NCI-H2227 treated with DMSO at 0.1 percent for 48 hours (cell line): Measurements from ENCODE around the gene MCM5.
"Not testable (repeated sequence)": the region's sequence is repeated elsewhere in the genome, so short reads cannot be mapped to it uniquely, and the experiment has no call there.

Experiments
- DNase-seq: peaks from one replicate; lab custom pipeline; 2025; lab: John Stamatoyannopoulos, UW

MCM5 gene

DNA sequence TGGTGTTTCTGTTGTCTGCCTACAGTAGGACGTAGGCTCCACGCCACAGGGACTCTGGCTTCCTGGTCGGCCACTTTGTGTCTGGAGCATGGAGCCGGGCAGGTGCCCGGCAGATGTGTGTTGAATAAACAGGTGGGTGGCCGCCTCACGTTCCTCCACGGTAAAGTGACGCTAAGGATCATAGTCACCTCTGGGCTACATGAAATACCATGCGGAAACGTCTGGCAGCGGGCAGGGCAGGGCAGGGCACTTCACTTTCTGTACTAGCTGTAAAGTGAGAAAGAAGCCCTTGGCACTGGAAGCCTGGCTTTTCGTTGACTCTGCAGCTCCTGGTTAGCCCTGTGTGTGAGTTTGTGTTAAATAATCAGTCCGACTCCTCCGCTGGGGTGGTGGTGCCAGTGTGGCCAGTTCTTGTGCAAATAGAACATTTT, 52.4 kb downstream of the MCM5 start:
- no peak for DNase-seq

DNA sequence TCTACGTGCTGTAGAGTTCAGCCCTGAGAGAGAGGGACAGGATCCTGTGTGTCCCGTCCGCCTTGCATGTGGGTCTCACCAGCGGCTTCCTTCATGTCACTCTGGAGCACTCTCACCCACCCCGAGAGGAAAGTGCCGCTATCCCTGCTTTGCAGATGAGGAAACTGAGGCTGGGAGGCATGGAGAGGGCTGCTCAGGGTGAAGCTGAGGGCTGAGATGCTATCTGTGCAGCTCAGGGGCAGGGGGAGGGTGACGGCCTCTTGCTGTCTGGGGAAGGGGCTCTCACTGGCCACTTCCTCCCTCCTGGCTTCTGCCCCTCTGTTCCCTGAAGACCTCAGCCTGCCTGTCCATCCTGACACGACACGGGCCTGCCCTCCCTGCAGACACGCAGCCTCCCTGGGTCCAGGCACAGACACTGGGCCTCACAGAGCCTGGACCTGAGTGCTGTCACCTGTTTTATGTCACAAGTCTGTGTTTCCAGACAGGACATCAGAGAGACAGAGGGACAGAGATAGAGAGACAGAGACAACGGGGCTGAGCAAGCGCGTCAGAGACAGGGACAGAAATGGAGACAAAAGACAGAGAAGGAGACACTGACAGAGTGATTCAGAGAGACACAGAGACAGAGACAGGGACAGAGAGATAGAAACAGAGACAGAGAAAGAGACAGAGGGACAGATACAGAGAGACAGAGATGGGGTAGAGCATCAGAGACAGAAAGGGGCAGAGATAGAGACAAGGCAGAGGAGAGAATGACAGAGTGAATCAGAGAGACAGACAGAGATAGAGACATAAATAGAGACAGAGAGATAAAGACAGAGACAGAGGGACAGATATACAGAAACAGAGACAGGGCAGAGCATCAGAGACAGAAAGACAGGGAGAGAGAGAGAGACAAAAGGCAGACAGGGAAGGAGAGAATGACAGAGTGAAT, 53.1 kb downstream of the MCM5 start:
- DNase-seq = no peak

DNA sequence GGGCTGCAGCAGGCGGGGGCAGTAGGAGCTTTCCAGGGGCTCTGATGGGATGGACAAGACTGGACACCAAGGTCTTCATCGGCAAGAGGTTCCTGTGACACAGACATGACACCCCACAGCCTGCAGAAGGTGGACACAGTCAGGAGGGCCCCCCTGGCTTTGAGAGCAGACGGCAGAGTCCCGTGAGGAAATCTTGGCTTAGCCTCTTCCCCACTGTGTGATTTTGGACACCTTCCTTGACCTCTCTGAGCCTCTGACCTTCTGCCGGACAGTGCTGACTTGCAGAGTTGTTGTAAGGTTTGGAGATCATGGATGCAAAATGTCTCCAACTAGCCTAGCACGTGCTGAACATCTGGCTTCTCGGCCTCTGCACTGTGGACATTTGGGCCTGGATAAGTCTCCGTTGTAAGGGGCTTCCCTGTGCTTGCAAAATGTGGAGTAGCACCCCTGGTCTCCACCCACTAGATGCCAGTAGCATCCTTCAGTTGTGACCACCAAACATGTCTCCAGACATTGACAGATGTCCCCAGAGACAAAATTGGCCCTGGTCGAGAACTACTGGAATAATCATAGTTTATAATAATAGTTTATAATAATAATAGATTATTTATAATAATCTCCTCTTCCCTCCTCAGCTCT, 54.6 kb downstream of the MCM5 start:
- DNase-seq = no peak

GRCh38 chr22:35455529-35455928, 55.6 kb downstream of the MCM5 start:
- DNase-seq = no peak

DNA sequence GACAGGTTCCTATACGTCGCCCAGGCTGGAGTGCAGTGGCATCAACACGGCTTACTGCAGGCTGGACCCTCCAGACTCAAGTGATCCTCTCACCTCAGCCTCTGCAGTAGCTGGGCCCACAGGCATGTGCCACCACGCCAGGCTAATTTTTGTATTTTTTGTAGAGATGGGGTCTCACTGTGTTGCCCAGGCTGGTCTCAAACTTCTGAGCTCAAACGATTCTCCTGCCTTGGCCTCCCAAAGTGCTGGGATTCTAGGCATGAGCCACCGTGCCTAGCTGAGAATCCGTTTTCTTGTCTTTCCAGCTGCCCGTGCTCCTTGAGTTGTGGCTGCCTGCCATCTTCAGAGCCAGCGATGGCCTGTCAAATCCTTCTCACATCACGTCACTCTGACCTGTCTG, 56.8 kb downstream of the MCM5 start:
- no peak for DNase-seq

- no peak for DNase-seq
Measured at GRCh38 chr22:35457729-35458546, 58.0 kb downstream of the MCM5 start.

- no peak for DNase-seq
Measured at GRCh38 chr22:35458547-35459422, 58.8 kb downstream of the MCM5 start.

DNA sequence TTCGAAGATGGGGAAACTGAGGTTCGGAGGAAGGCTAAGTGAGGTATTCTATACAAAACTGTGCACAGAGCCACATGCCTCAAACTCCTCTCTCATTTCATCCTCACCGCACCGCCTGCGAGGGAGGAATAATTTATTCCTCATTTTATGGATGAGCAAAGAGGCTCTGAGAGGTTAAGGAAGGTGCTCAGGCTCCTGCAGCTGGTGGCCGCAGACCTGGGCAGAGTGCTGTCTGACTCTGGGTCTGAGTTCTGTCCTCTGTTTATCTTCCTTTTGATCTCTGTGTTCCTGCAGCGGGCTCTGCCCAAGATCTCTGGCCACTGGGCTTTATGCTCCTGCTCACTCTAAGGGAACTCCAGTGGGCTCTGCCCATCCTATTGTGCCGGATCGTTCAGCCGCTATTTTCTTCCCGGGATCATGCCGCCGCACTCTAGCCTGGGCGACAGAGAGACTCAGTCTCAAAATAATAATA, 59.5 kb downstream of the MCM5 start:
- no peak for DNase-seq

DNA sequence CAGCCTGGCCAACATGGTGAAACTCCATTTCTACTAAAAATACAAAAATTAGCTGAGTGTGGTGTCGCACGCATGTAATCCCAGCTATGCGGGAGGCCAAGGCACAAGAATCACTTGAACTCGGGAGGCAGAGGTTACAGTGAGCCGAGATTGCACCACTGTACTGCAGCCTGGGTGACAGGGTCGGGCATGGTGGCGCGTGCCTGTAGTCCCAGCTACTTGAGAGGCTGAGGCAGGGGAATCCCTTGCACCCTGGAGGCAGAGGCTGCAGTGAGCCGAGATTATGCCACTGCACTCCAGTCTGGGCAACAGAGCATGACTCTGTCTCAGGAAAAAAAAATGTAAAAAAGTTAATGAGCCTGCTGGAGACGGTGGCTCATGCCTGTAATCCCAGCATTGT, 60.0 kb downstream of the MCM5 start:
- not testable (repeated sequence) for DNase-seq

- no peak for DNase-seq
Measured at GRCh38 chr22:35460688-35461087, 60.7 kb downstream of the MCM5 start.

- DNase-seq = no peak
Measured at GRCh38 chr22:35462498-35463230, 62.7 kb downstream of the MCM5 start.

GRCh38 chr22:35463231-35463933, 63.4 kb downstream of the MCM5 start:
- DNase-seq = no peak

DNA sequence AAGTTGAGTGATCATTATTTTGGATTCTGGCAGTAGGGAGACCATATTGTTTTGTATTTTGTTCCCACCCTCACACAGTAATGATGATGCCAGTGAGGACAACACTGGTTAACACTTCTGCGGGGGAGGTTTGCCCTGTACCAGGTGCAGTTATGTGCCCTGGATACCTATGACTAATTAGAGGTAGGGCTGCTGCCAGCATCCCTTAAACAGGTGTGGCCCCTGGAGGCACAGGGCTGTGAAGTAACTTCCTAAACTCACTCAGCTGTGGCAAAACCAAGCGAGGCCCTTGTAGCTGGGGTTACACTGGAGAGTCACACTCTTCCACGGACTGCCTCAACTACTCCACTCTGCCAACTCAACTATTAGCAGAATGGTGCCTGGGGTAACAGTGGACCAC, 64.5 kb downstream of the MCM5 start:
- no peak for DNase-seq

DNA sequence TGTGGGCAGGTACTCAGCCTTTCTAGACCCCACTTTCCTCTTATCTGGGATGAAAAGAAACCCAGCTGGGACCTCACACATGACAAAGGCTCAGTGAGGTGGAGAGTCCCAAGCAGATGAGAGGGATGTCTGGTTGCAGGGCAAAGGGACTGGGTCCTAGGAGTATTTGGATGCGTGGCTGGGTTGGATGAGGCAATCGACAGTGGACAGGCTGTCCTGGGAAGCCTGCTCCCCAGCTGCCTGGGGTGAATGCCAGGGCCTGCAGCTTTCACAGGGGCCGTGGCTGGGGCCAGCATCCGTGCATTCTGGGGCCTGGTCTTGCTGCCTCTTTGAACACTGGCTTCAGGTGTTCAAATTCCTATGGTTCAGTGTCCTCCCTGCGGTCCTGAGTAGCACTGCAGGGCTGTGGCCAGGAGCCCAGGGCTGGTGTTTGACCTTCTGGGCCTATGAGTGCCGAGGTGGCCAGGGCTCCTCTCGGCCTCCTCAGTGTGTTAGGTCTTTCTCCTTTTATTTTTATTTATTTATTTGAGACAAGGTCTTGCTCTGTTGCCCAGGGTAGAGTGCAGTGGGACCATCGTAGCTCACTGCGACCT, 65.3 kb downstream of the MCM5 start:
- no peak for DNase-seq

GRCh38 chr22:35467681-35468434, 67.9 kb downstream of the MCM5 start:
- DNase-seq = no peak

GRCh38 chr22:35470903-35471321, 71.0 kb downstream of the MCM5 start:
- DNase-seq = no peak

GRCh38 chr22:35471566-35471965, 71.6 kb downstream of the MCM5 start:
- DNase-seq = not testable (repeated sequence)

- no peak for DNase-seq
Measured at GRCh38 chr22:35472488-35472887, 72.5 kb downstream of the MCM5 start.

DNA sequence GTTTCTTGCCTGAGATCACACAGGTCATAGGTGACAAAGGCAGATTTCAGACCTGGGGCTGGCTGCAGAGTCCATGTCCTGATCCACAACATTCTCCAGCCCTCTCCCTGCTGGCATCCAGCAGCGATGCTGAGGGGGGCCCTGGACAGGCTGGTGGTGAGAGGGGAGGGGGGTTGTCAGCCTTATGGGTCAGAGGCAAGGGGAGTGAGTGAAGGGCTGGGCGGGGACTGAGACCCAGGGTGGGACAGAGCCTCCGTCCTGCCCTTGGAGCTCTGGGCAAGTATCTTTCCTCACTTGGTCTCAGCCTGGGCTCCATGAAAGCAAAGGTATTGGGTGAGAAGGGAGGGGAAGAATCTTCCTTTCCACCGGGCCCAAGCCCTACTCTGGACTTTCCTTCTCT, 74.0 kb downstream of the MCM5 start:
- DNase-seq = no peak
